ENCODE data around the gene UEVLD.

The UEVLD gene

GRCh38 chr11:18590571-18590970 lies 2.0 kb upstream of the UEVLD start:
- Histone ChIP-seq H3K27me3 (ENCODE audit: control insufficient read depth in 1 of 2, insufficient read depth in 2 of 2, low read length in 2 of 2) (no peaks in the 10 kb centered on the region), H3K4me3 (ENCODE audit: low read depth in 1 of 2, low read length in 2 of 2) (no peak overlapping the region), H3K4me1 (ENCODE audit: control insufficient read depth in 1 of 2, insufficient read depth in 2 of 2, low read length in 2 of 2) (peaks cover 27 to 29% of the 10 kb centered on the region in 2 donors), H3K27ac (ENCODE audit: low read depth, low read length) (no peak overlapping the region), H3K9ac (ENCODE audit: low read depth in 1 of 2, low read length in 2 of 2) (no peak overlapping the region), H3K36me3 (ENCODE audit: control insufficient read depth in 1 of 2, insufficient read depth in 2 of 2, low read length in 2 of 2) (peaks cover under 1 to 1% of the 10 kb centered on the region in 2 donors), H3K9me3 (ENCODE audit: control insufficient read depth in 1 of 2, low read length in 2 of 2) (no peaks in the 10 kb centered on the region)

- no peak overlapping the region for H3K27ac ChIP-seq (ENCODE audit: low read depth, low read length)
- no peaks in the 10 kb centered on the region for H3K9me3 ChIP-seq (ENCODE audit: control insufficient read depth in 1 of 2, low read length in 2 of 2)
- H3K9ac ChIP-seq (ENCODE audit: low read depth in 1 of 2, low read length in 2 of 2), result no peak overlapping the region
- no peaks in the 10 kb centered on the region for H3K27me3 ChIP-seq (ENCODE audit: control insufficient read depth in 1 of 2, insufficient read depth in 2 of 2, low read length in 2 of 2)
- H3K4me3 ChIP-seq (ENCODE audit: low read depth in 1 of 2, low read length in 2 of 2), result no peak overlapping the region
- H3K4me1 ChIP-seq (ENCODE audit: control insufficient read depth in 1 of 2, insufficient read depth in 2 of 2, low read length in 2 of 2), result peaks cover under 1% of the 10 kb centered on the region in 2 donors
- H3K36me3 ChIP-seq (ENCODE audit: control insufficient read depth in 1 of 2, insufficient read depth in 2 of 2, low read length in 2 of 2), result peaks cover 3 to 5% of the 10 kb centered on the region in 2 donors
Measured at GRCh38 chr11:18581825-18582224, 6.7 kb downstream of the UEVLD start.

- Histone ChIP-seq H3K9me3 (ENCODE audit: control insufficient read depth in 1 of 2, low read length in 2 of 2) (no peaks in the 10 kb centered on the region), H3K9ac (ENCODE audit: low read depth in 1 of 2, low read length in 2 of 2) (no peak overlapping the region), H3K36me3 (ENCODE audit: control insufficient read depth in 1 of 2, insufficient read depth in 2 of 2, low read length in 2 of 2) (peaks cover 3 to 5% of the 10 kb centered on the region in 2 donors), H3K4me3 (ENCODE audit: low read depth in 1 of 2, low read length in 2 of 2) (no peak overlapping the region), H3K4me1 (ENCODE audit: control insufficient read depth in 1 of 2, insufficient read depth in 2 of 2, low read length in 2 of 2) (no peaks in the 10 kb centered on the region), H3K27me3 (ENCODE audit: control insufficient read depth in 1 of 2, insufficient read depth in 2 of 2, low read length in 2 of 2) (no peaks in the 10 kb centered on the region), H3K27ac (ENCODE audit: low read depth, low read length) (no peak overlapping the region)
Measured at GRCh38 chr11:18580113-18580766, 8.3 kb downstream of the UEVLD start.

GRCh38 chr11:18578975-18579598 lies 9.4 kb downstream of the UEVLD start:
- no peak overlapping the region for H3K27ac ChIP-seq (ENCODE audit: low read depth, low read length)
- no peaks in the 10 kb centered on the region for H3K9me3 ChIP-seq (ENCODE audit: control insufficient read depth in 1 of 2, low read length in 2 of 2)
- peak overlapping the region; percentile 53 to 67 for H3K4me3 ChIP-seq (ENCODE audit: low read depth in 1 of 2, low read length in 2 of 2)
- peak overlapping the region in 1 of 2 donors; percentile 63 for H3K9ac ChIP-seq (ENCODE audit: low read depth in 1 of 2, low read length in 2 of 2)
- peaks cover 8 to 10% of the 10 kb centered on the region in 2 donors for H3K36me3 ChIP-seq (ENCODE audit: control insufficient read depth in 1 of 2, insufficient read depth in 2 of 2, low read length in 2 of 2)
- no peaks in the 10 kb centered on the region for H3K27me3 ChIP-seq (ENCODE audit: control insufficient read depth in 1 of 2, insufficient read depth in 2 of 2, low read length in 2 of 2)
- no peaks in the 10 kb centered on the region for H3K4me1 ChIP-seq (ENCODE audit: control insufficient read depth in 1 of 2, insufficient read depth in 2 of 2, low read length in 2 of 2)

GRCh38 chr11:18575361-18575760 lies 13.2 kb downstream of the UEVLD start:
- H3K36me3 ChIP-seq (ENCODE audit: control insufficient read depth in 1 of 2, insufficient read depth in 2 of 2, low read length in 2 of 2), result peaks cover 8 to 32% of the 10 kb centered on the region in 2 donors
- H3K4me1 ChIP-seq (ENCODE audit: control insufficient read depth in 1 of 2, insufficient read depth in 2 of 2, low read length in 2 of 2), result no peaks in the 10 kb centered on the region
- H3K9ac ChIP-seq (ENCODE audit: low read depth in 1 of 2, low read length in 2 of 2), result no peak overlapping the region
- no peaks in the 10 kb centered on the region for H3K9me3 ChIP-seq (ENCODE audit: control insufficient read depth in 1 of 2, low read length in 2 of 2)
- no peaks in the 10 kb centered on the region for H3K27me3 ChIP-seq (ENCODE audit: control insufficient read depth in 1 of 2, insufficient read depth in 2 of 2, low read length in 2 of 2)
- no peak overlapping the region for H3K4me3 ChIP-seq (ENCODE audit: low read depth in 1 of 2, low read length in 2 of 2)
- no peak overlapping the region for H3K27ac ChIP-seq (ENCODE audit: low read depth, low read length)

- Histone ChIP-seq H3K27ac (ENCODE audit: low read depth, low read length) (no peak overlapping the region), H3K27me3 (ENCODE audit: control insufficient read depth in 1 of 2, insufficient read depth in 2 of 2, low read length in 2 of 2) (no peaks in the 10 kb centered on the region), H3K4me1 (ENCODE audit: control insufficient read depth in 1 of 2, insufficient read depth in 2 of 2, low read length in 2 of 2) (no peaks in the 10 kb centered on the region), H3K9ac (ENCODE audit: low read depth in 1 of 2, low read length in 2 of 2) (no peak overlapping the region), H3K36me3 (ENCODE audit: control insufficient read depth in 1 of 2, insufficient read depth in 2 of 2, low read length in 2 of 2) (peaks cover 4 to 52% of the 10 kb centered on the region in 2 donors), H3K4me3 (ENCODE audit: low read depth in 1 of 2, low read length in 2 of 2) (no peak overlapping the region), H3K9me3 (ENCODE audit: control insufficient read depth in 1 of 2, low read length in 2 of 2) (no peaks in the 10 kb centered on the region)
Measured at GRCh38 chr11:18567081-18567480, 21.5 kb downstream of the UEVLD start.

GRCh38 chr11:18566406-18566805 lies 22.1 kb downstream of the UEVLD start:
- Histone ChIP-seq H3K27ac (ENCODE audit: low read depth, low read length) (no peak overlapping the region), H3K4me1 (ENCODE audit: control insufficient read depth in 1 of 2, insufficient read depth in 2 of 2, low read length in 2 of 2) (no peaks in the 10 kb centered on the region), H3K9me3 (ENCODE audit: control insufficient read depth in 1 of 2, low read length in 2 of 2) (no peaks in the 10 kb centered on the region), H3K36me3 (ENCODE audit: control insufficient read depth in 1 of 2, insufficient read depth in 2 of 2, low read length in 2 of 2) (peaks cover 4 to 54% of the 10 kb centered on the region in 2 donors), H3K27me3 (ENCODE audit: control insufficient read depth in 1 of 2, insufficient read depth in 2 of 2, low read length in 2 of 2) (no peaks in the 10 kb centered on the region), H3K9ac (ENCODE audit: low read depth in 1 of 2, low read length in 2 of 2) (no peak overlapping the region), H3K4me3 (ENCODE audit: low read depth in 1 of 2, low read length in 2 of 2) (no peak overlapping the region)

GRCh38 chr11:18564149-18564548 lies 24.4 kb downstream of the UEVLD start:
- no peaks in the 10 kb centered on the region for H3K27me3 ChIP-seq (ENCODE audit: control insufficient read depth in 1 of 2, insufficient read depth in 2 of 2, low read length in 2 of 2)
- H3K9ac ChIP-seq (ENCODE audit: low read depth in 1 of 2, low read length in 2 of 2), result no peak overlapping the region
- no peaks in the 10 kb centered on the region for H3K9me3 ChIP-seq (ENCODE audit: control insufficient read depth in 1 of 2, low read length in 2 of 2)
- peaks cover 10 to 51% of the 10 kb centered on the region in 2 donors for H3K36me3 ChIP-seq (ENCODE audit: control insufficient read depth in 1 of 2, insufficient read depth in 2 of 2, low read length in 2 of 2)
- H3K4me3 ChIP-seq (ENCODE audit: low read depth in 1 of 2, low read length in 2 of 2), result no peak overlapping the region
- H3K4me1 ChIP-seq (ENCODE audit: control insufficient read depth in 1 of 2, insufficient read depth in 2 of 2, low read length in 2 of 2), result no peaks in the 10 kb centered on the region
- no peak overlapping the region for H3K27ac ChIP-seq (ENCODE audit: low read depth, low read length)

- H3K9me3 ChIP-seq (ENCODE audit: control insufficient read depth in 1 of 2, low read length in 2 of 2), result no peaks in the 10 kb centered on the region
- peaks cover 11 to 56% of the 10 kb centered on the region in 2 donors for H3K36me3 ChIP-seq (ENCODE audit: control insufficient read depth in 1 of 2, insufficient read depth in 2 of 2, low read length in 2 of 2)
- no peaks in the 10 kb centered on the region for H3K4me1 ChIP-seq (ENCODE audit: control insufficient read depth in 1 of 2, insufficient read depth in 2 of 2, low read length in 2 of 2)
- no peak overlapping the region for H3K27ac ChIP-seq (ENCODE audit: low read depth, low read length)
- H3K27me3 ChIP-seq (ENCODE audit: control insufficient read depth in 1 of 2, insufficient read depth in 2 of 2, low read length in 2 of 2), result no peaks in the 10 kb centered on the region
- H3K9ac ChIP-seq (ENCODE audit: low read depth in 1 of 2, low read length in 2 of 2), result no peak overlapping the region
- no peak overlapping the region for H3K4me3 ChIP-seq (ENCODE audit: low read depth in 1 of 2, low read length in 2 of 2)
Measured at GRCh38 chr11:18563090-18563730, 25.3 kb downstream of the UEVLD start.

GRCh38 chr11:18548001-18548400 lies 40.5 kb downstream of the UEVLD start:
- Histone ChIP-seq H3K4me3 (ENCODE audit: low read depth in 1 of 2, low read length in 2 of 2) (no peak overlapping the region), H3K36me3 (ENCODE audit: control insufficient read depth in 1 of 2, insufficient read depth in 2 of 2, low read length in 2 of 2) (peaks cover 11 to 19% of the 10 kb centered on the region in 2 donors), H3K4me1 (ENCODE audit: control insufficient read depth in 1 of 2, insufficient read depth in 2 of 2, low read length in 2 of 2) (no peaks in the 10 kb centered on the region), H3K27ac (ENCODE audit: low read depth, low read length) (no peak overlapping the region), H3K9me3 (ENCODE audit: control insufficient read depth in 1 of 2, low read length in 2 of 2) (no peaks in the 10 kb centered on the region), H3K27me3 (ENCODE audit: control insufficient read depth in 1 of 2, insufficient read depth in 2 of 2, low read length in 2 of 2) (no peaks in the 10 kb centered on the region), H3K9ac (ENCODE audit: low read depth in 1 of 2, low read length in 2 of 2) (no peak overlapping the region)

Measured in duodenal mucosa (tissue), 2 donors.